KMS-11 (cell line): ENCODE measurements around the gene CA12.

ENCODE experiments used
- H2AFZ ChIP-seq: fragments of 200-600 bp; sonication (generic); 2 replicates; pipeline ENCODE4 v1.6.1; 2016; ENCODE audit warnings: antibody characterized with exemption, mixed run types, low read depth
- H3K27ac ChIP-seq: fragments of 200-600 bp; sonication (generic); 2 replicates; pipeline ENCODE4 v1.6.1; 2016; ENCODE audit warnings: mild to moderate bottlenecking, mixed run types
- H3K27me3 ChIP-seq: fragments of 200-600 bp; sonication (generic); 2 replicates; pipeline ENCODE4 v1.6.1; 2017; ENCODE audit warnings: mild to moderate bottlenecking, low read depth, mixed run types, moderate library complexity; ENCODE audit not compliant: insufficient read depth
- H3K36me3 ChIP-seq: fragments of 200-600 bp; sonication (generic); 2 replicates; pipeline ENCODE4 v1.6.1; 2017; ENCODE audit warnings: mild to moderate bottlenecking, mixed run types; ENCODE audit not compliant: insufficient read depth
- H3K4me1 ChIP-seq: fragments of 200-600 bp; sonication (generic); 2 replicates; pipeline ENCODE4 v1.6.1; 2016; ENCODE audit warnings: mild to moderate bottlenecking, low read depth, mixed run types; ENCODE audit not compliant: poor library complexity, severe bottlenecking
- H3K4me2 ChIP-seq: fragments of 200-600 bp; sonication (generic); 2 replicates; pipeline ENCODE4 v1.7.0; 2016; ENCODE audit warnings: mild to moderate bottlenecking, mixed run types
- H3K4me3 ChIP-seq: fragments of 200-600 bp; sonication (generic); IDR thresholded peaks from 2 replicates; pipeline ENCODE4 v1.6.1; 2017; ENCODE audit warnings: low read depth, low read length, mixed read lengths; ENCODE audit not compliant: insufficient read depth
- H3K79me2 ChIP-seq: fragments of 200-600 bp; sonication (generic); 2 replicates; pipeline ENCODE4 v1.6.1; 2016; ENCODE audit warnings: low read depth, mixed run types; ENCODE audit not compliant: insufficient read depth
- H3K9ac ChIP-seq: fragments of 200-600 bp; sonication (generic); 2 replicates; pipeline ENCODE4 v1.6.1; 2016; ENCODE audit warnings: mild to moderate bottlenecking, mixed run types
- H4K20me1 ChIP-seq: fragments of 200-600 bp; sonication (generic); 2 replicates; pipeline ENCODE4 v1.6.1; 2016; ENCODE audit warnings: mild to moderate bottlenecking, mixed run types; ENCODE audit not compliant: insufficient read depth
- CTCF ChIP-seq: fragments of 200-600 bp; sonication (generic); conservative IDR thresholded peaks from 2 replicates; pipeline ENCODE4 v1.6.1; 2017; ENCODE audit warnings: low read depth, mild to moderate bottlenecking, antibody characterized with exemption, low read length, moderate library complexity, mixed read lengths

Gene CA12

DNA sequence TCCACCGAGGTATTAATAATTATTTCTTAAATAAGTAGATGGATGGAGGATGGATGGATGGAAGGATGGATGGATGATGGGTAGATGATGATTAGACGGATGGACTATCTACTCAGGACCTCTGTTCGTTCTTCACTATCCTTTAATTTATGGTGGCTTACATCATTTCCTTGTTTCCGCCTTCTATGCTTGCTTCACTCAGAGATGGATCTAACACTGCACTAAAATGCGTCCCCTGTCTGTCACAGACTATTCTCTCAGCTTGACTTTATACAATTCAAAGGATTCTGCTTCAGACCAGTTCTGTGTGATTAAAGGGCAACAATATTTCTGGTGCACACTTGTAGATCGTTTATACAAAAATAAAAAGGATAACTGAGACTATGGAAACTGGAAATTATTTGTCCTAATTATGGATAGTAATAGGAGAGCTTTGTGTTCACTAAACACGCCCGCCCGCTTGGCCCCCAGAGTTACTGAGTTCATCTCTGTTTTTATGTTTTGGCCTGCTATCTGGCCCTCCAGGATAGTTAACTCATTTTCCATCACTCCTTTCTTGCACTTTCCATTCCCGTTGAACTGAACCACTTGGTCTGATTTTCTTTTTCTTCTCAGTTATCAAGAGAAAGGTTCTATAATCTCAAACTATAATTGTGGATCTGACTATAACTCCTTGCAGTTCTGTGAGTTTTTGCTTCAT, 41.4 kb upstream of the CA12 start:
- no peak overlapping the region for H2AFZ ChIP-seq
- no peaks in the 10 kb centered on the region for H3K79me2 ChIP-seq
- no peak overlapping the region for H3K4me3 ChIP-seq
- no peaks in the 10 kb centered on the region for H4K20me1 ChIP-seq
- no peak for TF ChIP-seq CTCF
- no peak overlapping the region for H3K9ac ChIP-seq
- no peaks in the 10 kb centered on the region for H3K4me1 ChIP-seq
- H3K36me3 ChIP-seq, result no peaks in the 10 kb centered on the region
- no peaks in the 10 kb centered on the region for H3K27me3 ChIP-seq
- H3K27ac ChIP-seq, result no peak overlapping the region
- no peak overlapping the region for H3K4me2 ChIP-seq

GRCh38 chr15:63421433-63421832, 39.8 kb upstream of the CA12 start:
- Histone ChIP-seq H3K4me2 (no peak overlapping the region), H3K27ac (no peak overlapping the region), H3K36me3 (no peaks in the 10 kb centered on the region), H3K79me2 (no peaks in the 10 kb centered on the region), H3K4me1 (no peaks in the 10 kb centered on the region), H3K9ac (no peak overlapping the region), H3K4me3 (no peak overlapping the region), H4K20me1 (no peaks in the 10 kb centered on the region), H3K27me3 (no peaks in the 10 kb centered on the region), H2AFZ (no peak overlapping the region)
- TF ChIP-seq CTCF, result no peak

DNA sequence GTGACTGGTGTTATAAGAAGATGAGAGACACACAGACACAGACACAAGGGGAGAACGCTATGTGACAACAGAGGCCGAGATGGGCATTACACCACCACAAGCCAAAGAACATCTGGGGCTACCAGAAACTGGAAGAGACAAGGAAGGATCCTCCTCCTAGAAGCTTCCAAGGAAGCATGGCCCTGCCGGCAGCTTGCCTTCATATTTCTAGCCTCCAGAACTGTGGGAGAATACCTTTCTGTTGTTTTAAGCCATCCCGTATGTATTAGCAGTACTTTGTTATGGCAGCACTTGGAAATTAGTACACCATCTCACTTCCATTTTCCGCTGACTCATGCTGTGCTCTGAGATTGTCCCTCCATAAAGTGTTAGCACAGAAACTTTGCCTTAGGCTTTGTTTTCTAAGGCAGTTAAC, 38.7 kb upstream of the CA12 start:
- Histone ChIP-seq H3K27me3 (no peaks in the 10 kb centered on the region), H3K4me1 (no peaks in the 10 kb centered on the region), H3K79me2 (no peaks in the 10 kb centered on the region), H3K27ac (no peak overlapping the region), H3K36me3 (no peaks in the 10 kb centered on the region), H3K4me2 (no peak overlapping the region), H3K4me3 (no peak overlapping the region), H3K9ac (no peak overlapping the region), H4K20me1 (no peaks in the 10 kb centered on the region), H2AFZ (no peak overlapping the region)
- TF ChIP-seq CTCF, result no peak

DNA sequence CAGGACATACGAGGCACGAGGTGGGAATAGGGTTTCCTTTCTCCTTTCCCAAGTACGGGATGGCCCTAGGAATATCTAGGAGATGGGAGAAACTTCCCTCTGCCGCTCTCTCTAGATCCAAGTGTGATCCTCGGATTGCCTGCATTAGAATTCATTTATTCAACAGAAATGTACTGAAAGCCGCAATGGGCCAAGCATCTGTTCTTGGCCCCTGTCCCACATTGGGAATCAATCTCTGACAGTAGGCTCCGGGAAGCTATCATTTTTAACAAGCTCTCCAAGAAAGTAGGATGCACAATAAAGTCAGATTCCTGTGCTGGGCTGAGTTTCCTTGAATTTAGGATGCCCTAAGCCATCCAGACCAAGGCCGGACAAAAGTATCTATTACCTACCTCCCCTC, 37.2 kb upstream of the CA12 start:
- H3K4me2 ChIP-seq, result no peak overlapping the region

More for the DNA sequence above, 37.2 kb upstream of the CA12 start:
- no peak overlapping the region for H3K4me3 ChIP-seq
- no peaks in the 10 kb centered on the region for H4K20me1 ChIP-seq
- no peaks in the 10 kb centered on the region for H3K4me1 ChIP-seq
- H3K79me2 ChIP-seq, result no peaks in the 10 kb centered on the region
- H3K36me3 ChIP-seq, result no peaks in the 10 kb centered on the region
- H2AFZ ChIP-seq, result no peak overlapping the region
- no peak overlapping the region for H3K27ac ChIP-seq
- H3K27me3 ChIP-seq, result no peaks in the 10 kb centered on the region
- H3K9ac ChIP-seq, result no peak overlapping the region
- no peak for TF ChIP-seq CTCF
